CD4-positive, alpha-beta T cell treated with Interleukin-2 at 100 ng/mL for 4 hours (primary cell): ENCODE results near the gene CYP2A7.
"Not testable (repeated sequence)": the region's sequence is repeated elsewhere in the genome, so short reads cannot be mapped to it uniquely, and the experiment has no call there.

Source experiments
- DNase-seq: peaks from one replicate; pipeline ENCODE4 v3.0.0-alpha.2; 2020; ENCODE audit warnings: low spot score

Gene CYP2A7

DNA sequence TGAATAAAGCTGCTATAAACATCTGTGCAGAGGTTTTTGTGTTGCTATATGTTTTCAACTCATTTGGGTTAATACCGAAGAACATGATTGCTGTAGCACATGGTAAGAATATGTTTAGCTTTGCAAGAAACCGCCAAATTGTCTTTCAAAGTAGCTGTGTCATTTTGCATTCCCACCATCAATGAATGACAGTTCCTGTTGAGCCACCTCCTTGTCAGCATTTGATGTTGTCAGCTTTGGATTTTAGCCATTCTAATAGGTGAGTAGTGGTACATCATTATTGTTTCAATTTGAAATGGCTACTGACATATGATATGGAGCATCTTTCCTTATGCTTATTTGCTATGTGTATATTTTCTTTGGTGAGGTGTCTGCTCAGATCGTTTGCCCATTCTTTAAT, 40.0 kb downstream of the CYP2A7 start:
- not testable (repeated sequence) for DNase-seq

GRCh38 chr19:40838477-40838876, 43.6 kb downstream of the CYP2A7 start:
- not testable (repeated sequence) for DNase-seq

DNA sequence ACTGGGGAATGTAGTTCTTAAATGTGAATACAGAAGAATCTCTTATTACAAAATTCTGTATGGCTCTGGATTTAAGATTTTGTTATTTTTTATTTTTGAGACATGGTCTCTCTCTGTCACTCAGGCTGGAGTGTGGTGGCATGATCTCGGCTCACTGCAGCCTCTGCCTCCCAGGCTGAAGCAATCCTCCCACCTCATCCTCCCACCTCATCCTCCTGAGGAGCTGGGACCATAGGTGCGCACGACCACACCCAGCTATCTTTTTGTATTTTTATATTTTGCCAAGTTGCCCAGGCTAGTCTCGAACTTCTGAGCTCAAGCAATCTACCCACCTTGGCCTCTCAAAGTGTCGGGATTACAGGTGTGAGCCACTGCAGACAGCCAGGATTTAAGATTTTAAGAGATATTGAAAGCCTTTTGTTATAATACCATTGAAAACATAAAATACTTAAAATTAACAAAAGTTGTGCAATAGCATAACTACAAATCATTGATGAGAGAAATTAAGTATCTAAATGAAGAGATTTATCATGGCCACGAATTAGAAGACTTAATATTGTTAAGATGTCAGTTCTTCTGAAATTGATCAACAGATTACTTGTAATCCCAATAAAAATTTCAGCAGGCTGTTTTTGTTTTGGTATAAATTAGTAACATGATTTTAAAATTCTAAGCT, 45.1 kb downstream of the CYP2A7 start:
- no peak for DNase-seq

DNA sequence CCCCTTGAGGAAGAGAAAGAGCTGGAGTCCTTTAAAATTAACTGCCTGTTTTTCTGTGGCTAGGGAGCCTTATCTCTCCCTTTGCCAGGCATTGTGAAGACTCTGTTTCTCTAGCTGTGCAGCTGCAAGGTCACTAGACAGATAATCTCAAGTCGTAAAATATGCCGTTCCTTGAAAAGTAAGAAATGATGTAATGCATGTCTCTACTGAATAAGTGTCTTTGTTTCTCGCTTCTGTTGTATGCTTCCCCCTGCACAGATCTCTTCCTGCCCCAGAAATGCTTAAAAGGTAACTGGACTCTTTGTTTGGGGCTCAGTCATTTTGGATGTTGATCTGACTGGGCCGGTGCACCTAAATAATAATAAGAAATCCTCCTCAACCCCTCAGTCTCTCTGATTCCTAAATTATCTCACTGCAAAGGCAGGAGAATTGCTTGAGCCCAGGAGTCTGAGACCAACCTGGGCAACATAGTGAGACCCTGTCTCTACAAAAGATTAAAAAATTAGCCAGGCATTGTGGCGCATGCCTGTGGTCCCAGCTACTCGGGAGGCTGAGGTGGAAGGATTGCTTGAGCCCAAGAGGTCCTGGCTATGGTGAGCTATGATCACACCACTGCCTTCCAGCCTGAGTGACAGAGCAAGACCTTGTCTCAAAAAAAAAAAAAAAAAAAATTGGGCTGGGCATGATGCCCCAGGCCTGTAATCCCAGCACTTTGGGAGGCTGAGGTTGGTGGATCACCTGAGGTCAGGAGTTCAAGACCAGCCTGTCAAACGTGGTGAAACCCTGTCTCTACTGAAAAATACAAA, 48.1 kb downstream of the CYP2A7 start:
- DNase-seq, result not testable (repeated sequence)

GRCh38 chr19:40832431-40832790, 49.6 kb downstream of the CYP2A7 start:
- DNase-seq, result not testable (repeated sequence)

DNA sequence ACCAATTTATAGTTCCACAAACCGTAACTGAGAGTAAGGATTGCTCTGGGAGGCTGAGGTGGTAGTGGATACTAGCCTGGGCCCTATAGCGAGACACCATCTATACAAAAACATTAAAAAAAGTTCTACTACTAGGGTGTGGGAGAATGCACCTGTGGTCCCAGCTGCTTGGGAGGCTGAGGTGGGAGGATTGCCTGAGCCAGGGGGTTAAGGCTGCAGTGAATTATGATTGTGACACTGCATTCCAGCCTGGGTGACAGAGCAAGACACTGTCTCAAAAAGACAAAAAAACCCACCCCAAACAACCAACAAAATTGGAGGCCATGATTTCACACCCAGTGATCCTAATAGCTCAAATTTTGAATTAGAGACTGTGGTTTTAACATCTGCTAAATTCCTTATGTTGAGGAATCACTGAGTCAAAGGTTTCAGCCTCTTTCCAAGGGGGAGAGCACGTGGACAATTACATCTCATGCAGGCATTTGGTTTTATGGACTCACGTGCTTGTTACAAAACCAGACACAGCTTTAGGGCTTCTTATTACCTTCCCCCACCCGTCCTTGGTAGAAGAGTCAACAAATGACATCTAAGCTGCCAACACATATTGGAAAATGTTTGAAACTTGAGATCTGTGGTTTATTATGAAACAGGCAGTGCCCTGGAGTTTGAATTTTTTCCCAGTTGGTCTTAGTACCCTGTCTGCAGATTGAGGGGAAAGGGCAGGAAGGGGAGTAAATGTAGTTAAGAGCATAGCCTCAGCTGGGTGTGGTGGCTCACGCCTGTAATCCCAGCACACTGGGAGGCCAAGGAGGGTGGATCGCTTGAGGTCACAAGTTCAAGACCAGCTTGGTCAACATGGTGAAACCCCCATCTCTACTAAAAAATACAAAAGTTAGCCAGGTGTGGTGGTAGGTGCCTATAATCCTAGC, 50.3 kb downstream of the CYP2A7 start:
- DNase-seq, result no peak

DNA sequence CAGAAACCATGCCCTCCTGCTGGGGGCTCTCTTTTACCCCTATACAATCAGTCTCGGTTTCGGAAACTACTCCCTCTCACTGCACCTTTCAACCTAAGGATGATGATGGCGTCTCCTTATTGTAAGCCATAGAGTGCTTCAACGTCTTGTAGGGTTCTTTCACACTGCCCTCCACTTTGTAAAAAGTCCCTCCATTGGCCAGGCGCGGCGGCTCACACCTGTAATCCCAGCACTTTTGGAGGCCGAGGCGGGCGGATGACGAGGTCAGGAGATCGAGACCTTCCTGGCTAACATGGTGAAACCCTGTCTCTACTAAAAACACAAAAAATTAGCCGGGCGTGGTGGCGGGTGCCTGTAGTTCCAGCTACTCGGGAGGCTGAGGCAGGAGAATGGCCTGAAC, 51.3 kb downstream of the CYP2A7 start:
- DNase-seq, result not testable (repeated sequence)

DNA sequence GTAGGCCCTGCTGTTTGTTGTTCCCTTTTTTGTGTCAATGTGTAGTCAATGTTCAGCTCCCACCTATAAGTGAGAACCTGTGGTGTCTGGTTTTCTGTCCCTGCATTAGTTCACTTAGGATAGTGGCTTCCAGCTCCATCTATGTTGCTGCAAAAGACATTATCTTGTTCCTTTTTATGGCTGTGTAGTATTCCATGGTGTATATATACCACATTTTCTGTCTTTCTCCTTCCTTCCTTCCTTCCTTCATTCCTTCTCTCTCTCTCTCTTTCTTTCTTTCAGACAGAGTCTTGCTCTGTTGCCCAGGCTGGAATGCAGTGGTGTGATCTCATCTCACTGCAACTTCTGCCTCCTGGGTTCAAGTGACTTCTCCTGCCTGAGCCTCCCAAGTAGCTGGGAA, 52.8 kb downstream of the CYP2A7 start:
- no peak for DNase-seq

GRCh38 chr19:40827386-40828247, 54.4 kb downstream of the CYP2A7 start:
- no peak for DNase-seq

DNA sequence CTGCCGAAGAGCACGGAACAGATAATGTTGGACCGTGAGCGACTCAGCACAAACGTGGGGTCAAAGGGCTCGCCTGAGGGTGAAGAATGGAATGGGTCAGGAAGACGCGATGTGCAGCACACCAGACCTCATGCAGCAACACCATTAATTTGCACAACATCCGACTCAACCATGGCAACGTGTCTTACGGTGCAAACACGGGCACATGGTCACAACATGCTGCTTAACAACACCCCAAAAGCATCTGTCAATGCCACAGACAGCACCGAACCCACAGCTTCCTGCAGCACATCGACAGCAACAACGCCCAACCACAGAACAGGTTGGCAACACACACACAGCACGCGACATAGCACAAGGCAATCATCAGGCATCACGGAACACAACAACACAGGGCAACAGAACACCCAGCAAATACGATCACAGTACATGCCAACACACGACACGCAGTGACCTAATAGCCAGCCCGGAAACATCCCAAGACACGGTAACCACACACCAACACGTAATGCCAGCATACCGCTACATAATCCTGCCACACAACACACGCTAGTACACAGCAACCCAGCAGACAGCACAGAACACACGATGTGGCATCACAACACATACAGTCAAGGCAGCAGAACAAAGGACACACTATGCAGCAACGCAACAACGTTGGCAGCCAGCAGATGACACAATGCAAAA, 55.2 kb downstream of the CYP2A7 start:
- DNase-seq, result peak; percentile 86

GRCh38 chr19:40826312-40826698, 55.7 kb downstream of the CYP2A7 start:
- not testable (repeated sequence) for DNase-seq

- DNase-seq, result not testable (repeated sequence)
Measured at GRCh38 chr19:40825460-40826095, 56.5 kb downstream of the CYP2A7 start.
